ENCODE results near the gene RAB11A.
"Not testable (repeated sequence)": the region's sequence is repeated elsewhere in the genome, so short reads cannot be mapped to it uniquely, and the experiment has no call there.

DNA sequence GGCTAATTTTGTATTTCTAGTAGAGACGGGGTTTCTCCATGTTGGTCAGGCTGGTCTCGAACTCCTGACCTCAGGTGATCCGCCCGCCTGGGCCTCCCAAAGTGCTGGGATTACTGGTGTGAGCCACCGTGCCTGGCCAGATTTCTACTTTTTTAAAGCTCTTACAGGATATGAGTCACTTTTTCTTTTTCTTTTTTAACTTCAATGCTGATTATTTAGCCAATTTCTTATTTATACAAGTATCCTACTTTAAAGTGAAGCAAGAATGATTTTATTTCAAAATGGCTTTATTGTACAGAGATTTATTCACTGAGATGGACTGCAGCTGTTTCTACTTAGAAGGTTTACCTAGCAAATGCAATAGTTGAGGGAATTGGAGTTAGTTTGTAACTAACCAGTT lies 3.3 kb downstream of the RAB11A start:
- TF ChIP-seq EP300 (IDR thresholded peaks at IDR 0.05; ENCODE audit: borderline replicate concordance in 1 of 2, low read depth in 1 of 2, low read length in 1 of 2); SMC3 (IDR thresholded peaks at IDR 0.05; ENCODE audit: low read depth, low read length); POLR2AphosphoS5 (IDR thresholded peaks at IDR 0.05; ENCODE audit: low read depth, low read length); TAF1 (IDR thresholded peaks at IDR 0.05; ENCODE audit: borderline replicate concordance, low read depth, low read length): not testable (repeated sequence)
- TF ChIP-seq, protein P1, sequence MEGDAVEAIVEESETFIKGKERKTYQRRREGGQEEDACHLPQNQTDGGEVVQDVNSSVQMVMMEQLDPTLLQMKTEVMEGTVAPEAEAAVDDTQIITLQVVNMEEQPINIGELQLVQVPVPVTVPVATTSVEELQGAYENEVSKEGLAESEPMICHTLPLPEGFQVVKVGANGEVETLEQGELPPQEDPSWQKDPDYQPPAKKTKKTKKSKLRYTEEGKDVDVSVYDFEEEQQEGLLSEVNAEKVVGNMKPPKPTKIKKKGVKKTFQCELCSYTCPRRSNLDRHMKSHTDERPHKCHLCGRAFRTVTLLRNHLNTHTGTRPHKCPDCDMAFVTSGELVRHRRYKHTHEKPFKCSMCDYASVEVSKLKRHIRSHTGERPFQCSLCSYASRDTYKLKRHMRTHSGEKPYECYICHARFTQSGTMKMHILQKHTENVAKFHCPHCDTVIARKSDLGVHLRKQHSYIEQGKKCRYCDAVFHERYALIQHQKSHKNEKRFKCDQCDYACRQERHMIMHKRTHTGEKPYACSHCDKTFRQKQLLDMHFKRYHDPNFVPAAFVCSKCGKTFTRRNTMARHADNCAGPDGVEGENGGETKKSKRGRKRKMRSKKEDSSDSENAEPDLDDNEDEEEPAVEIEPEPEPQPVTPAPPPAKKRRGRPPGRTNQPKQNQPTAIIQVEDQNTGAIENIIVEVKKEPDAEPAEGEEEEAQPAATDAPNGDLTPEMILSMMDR (IDR thresholded peaks at IDR 0.05): not testable (repeated sequence)
- TF ChIP-seq, protein P2, sequence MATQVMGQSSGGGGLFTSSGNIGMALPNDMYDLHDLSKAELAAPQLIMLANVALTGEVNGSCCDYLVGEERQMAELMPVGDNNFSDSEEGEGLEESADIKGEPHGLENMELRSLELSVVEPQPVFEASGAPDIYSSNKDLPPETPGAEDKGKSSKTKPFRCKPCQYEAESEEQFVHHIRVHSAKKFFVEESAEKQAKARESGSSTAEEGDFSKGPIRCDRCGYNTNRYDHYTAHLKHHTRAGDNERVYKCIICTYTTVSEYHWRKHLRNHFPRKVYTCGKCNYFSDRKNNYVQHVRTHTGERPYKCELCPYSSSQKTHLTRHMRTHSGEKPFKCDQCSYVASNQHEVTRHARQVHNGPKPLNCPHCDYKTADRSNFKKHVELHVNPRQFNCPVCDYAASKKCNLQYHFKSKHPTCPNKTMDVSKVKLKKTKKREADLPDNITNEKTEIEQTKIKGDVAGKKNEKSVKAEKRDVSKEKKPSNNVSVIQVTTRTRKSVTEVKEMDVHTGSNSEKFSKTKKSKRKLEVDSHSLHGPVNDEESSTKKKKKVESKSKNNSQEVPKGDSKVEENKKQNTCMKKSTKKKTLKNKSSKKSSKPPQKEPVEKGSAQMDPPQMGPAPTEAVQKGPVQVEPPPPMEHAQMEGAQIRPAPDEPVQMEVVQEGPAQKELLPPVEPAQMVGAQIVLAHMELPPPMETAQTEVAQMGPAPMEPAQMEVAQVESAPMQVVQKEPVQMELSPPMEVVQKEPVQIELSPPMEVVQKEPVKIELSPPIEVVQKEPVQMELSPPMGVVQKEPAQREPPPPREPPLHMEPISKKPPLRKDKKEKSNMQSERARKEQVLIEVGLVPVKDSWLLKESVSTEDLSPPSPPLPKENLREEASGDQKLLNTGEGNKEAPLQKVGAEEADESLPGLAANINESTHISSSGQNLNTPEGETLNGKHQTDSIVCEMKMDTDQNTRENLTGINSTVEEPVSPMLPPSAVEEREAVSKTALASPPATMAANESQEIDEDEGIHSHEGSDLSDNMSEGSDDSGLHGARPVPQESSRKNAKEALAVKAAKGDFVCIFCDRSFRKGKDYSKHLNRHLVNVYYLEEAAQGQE (IDR thresholded peaks at IDR 0.05; ENCODE audit: low read depth, low read length): not testable (repeated sequence)
